GM19395 (cell line): ENCODE data around the gene GJC3.
"Not testable (repeated sequence)": the region's sequence is repeated elsewhere in the genome, so short reads cannot be mapped to it uniquely, and the experiment has no call there.

Experiments used
- ATAC-seq: cut with Tn5 transposase; IDR thresholded peaks from one replicate; pipeline ENCODE4 v1.9.1; 2021; ENCODE audit warnings: mild to moderate bottlenecking, moderate library complexity; ENCODE audit not compliant: unreplicated experiment

The GJC3 gene, protein sequence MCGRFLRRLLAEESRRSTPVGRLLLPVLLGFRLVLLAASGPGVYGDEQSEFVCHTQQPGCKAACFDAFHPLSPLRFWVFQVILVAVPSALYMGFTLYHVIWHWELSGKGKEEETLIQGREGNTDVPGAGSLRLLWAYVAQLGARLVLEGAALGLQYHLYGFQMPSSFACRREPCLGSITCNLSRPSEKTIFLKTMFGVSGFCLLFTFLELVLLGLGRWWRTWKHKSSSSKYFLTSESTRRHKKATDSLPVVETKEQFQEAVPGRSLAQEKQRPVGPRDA

DNA sequence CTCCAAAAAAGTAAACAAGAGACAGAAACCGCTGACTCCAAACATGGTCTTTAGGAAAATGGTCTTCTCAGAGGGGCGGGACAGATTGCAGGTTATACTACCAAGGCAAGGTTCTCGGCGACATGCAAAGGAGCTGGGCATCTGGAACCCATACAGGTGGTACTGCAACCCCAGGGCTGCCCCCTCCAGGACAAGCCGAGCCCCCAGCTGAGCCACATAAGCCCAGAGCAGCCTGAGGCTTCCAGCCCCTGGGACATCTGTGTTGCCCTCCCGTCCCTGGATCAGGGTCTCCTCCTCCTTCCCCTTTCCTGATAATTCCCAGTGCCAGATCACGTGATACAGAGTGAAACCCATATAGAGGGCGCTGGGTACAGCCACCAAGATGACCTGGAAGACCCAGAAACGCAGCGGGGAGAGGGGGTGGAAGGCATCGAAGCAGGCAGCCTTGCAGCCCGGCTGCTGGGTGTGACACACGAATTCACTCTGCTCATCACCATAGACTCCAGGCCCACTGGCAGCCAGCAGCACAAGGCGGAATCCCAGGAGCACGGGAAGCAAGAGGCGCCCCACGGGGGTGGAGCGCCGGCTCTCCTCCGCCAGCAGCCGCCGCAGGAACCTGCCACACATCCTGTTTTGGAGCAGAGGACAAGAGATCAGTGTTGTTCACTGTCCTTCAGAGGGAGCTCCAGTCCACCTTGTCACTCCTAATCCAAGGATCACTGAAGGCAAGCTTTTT, at the start of gene GJC3:
Gene GJC3, minus strand, starts transcription at position 627 of the 736 bp plus-strand sequence. Its CDS starts 0 bp downstream, at position 627.
- no peak for ATAC-seq

DNA sequence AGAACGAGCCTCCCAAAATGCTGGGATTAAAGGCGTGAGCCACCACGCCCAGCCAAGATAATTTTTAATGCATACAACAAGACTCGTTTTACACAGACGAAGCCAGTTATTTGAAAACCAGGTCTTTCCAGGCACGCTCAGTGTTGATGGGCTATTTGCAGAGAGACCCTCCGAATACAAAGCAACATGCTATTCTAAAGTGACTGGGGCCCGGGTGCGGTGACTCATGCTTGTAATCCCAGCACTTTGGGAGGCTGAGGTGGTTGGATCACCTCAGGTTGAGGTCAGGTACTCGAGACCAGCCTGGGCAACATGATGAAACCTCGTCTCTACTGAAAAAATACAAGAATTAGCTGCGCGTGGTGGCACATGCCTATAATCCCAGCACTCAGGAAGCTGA, 47.2 kb upstream of the GJC3 start:
- ATAC-seq = no peak

DNA sequence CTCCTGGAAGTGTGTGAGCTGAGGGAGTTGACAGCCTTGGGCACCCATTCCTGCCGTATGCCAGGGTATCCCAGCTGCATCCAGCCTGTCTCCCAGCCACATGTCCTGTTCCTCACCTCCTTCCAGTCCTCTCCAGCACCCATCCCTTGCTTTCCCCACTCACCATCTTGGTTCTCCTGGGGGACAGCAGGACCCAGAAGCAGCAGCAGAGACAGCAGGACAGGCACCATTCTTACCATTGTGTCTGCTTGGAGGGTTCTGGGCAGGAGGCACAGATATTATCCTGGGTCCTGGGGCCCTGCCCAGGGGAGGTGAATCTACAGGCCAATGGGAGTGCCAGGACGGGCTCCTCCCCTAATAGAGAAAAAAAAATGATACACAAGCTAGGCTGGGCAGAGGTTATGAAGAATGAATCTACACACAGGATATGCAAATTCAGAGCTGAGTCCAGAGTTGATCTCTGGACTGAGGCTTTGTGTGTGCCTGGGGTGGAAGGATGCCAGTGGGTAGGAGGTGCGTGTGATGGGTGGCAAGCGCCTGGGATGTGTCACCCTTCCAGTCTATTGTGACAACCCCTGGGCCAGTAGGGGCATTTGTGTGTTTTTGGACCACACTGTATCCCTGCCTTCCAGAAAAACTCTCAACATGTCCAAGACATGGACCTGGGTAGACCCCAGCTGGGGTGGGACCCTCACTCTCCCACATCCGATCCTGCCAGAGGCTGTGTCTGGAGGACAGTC, 46.5 kb upstream of the GJC3 start, which contains the start of gene AZGP1:
Gene AZGP1, minus strand, starts transcription at position 250 of the 740 bp plus-strand sequence. Its CDS starts 11 bp downstream, at position 239.
- no peak for ATAC-seq

DNA sequence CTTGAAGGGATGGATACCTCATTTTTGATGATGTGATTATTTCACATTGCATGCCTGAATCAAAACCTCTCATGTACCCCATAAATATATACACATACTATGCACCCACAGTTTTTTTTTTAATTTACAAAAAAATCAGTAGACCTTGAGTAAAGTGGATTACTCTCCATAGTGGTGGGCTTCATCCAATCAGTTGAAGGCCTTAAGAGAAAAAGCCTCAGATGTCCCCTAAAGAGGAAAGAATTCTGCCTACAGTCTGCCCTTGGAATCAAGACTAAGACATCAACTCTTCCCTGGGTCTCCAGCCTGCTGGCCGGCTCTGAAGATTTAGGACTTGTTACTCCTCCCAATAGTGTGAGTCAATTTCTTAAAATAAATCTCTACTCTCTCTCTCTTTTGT, 45.3 kb upstream of the GJC3 start:
- no peak for ATAC-seq

DNA sequence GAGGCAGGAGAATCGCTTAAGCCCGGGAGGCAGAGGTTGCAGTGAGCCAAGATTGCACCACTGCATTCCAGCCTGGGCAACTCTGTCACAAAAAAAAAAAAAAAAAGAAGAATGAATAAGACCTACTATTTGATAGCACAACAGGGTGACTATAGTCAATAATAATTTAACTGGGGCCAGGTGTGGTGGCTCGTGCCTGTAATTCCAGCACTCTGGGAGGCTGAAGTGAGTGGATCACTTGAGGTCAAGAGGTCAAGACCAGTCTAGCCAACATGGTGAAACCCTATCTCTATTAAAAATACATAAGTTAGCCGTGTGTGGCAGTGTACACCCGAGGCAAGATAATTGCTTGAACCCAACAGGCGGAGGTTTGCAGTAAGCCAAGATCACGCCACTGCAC, 44.4 kb upstream of the GJC3 start:
- ATAC-seq = not testable (repeated sequence)

DNA sequence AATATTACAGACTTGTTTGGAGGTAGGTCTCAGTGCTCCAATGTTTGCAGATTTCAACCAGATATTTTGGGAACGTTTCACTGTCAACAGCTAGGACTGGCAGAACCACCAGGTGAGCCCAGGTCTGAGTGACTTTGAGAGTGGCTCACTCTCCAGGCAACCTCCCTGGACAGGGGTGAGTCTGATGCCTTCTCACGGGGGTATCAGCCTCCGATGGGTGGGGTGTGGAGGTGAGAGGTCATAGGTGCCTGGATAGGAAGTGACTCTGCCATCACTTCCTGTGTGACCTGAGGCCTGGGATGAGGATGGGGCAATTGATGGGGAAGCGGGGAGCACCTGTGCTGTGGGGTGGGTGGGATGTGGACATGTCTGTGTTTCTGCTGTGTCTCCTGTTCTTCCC, 41.8 kb upstream of the GJC3 start:
- no peak for ATAC-seq

DNA sequence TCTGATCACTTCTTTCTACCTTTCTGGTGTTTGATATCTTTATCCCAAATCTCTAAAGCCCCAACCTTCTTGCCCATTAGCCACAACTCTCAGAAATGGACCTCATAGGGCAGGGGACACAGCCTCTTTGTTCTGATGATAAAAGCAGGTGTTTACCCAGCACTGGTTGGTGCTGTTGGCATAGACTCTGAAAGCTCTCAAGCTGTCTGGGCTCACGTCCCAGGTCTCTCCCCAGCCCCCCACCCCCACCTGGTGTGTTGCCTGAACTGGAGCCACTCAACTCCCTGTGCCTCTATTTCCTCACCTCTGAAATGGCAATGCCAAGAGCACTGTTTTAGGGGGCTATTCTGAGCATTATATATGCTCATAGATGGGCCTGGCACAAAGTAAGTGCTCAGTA, 40.4 kb upstream of the GJC3 start:
- ATAC-seq = not testable (repeated sequence)

DNA sequence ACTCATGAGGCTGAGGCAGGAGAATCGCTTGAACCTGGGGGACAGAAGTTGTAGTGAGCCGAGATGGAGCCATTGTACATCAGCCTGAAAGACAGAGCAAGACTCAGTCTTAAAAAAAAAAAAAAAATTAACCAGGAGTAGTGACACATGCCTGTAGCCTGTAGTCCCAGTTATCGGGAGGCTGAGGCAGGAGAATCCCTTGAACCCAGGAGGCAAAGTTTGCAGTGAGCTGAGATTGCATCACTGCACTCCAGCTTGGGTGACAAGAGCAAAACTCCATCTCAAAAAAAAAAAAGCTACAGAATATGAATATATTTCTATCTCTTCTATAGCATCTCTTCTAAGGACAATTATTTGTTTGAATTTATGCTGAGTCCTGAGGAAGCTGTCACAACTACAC, 39.9 kb upstream of the GJC3 start:
- ATAC-seq = no peak

DNA sequence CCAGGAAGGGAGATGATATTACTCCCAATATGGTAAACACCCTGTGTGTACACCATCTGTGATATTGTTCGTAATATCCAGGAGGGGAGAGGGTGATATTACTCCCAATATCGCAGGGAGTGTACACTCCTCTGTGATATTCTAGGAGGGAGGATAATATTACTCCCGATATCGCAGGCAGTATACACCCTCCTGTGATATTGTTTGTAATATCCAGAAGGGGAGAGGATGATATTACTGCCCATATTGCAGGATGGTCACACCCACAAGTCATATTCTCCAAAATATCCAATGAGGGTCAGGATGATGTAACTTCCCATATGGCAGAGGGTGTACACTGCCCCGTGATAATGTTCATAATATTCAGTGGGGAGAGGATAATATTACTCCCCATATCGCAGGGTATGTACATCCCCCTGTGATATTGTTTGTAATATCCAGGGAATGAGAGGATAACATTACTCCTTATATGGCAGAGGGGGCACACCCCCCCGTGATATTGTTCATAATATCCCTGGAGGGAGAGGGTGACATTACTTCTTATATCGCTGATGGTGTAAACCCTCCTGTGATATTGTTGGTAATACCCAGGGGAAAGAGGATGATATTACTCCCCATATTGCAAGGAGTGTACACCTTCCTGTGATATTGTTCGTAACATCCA, 29.3 kb upstream of the GJC3 start:
- ATAC-seq = no peak

DNA sequence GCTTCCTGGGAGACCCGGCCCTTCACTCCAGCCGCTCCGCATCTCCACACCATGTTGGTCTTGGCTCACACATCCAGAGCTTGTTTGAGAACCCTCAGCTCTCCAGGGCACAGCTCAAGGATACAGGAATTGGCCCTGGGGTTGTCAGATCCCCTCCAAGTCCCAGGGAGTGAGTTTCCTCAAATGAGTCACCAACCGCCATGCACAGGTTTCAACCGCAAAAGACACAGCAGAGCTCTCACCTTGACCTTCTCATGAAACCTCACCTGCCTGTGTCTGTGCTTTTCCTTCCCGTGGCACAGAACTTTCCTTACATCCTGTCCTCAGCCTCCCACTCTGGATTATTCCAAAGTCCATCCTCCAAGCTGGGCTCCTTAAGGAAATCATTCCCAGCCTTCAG, 25.8 kb upstream of the GJC3 start:
- ATAC-seq = no peak

DNA sequence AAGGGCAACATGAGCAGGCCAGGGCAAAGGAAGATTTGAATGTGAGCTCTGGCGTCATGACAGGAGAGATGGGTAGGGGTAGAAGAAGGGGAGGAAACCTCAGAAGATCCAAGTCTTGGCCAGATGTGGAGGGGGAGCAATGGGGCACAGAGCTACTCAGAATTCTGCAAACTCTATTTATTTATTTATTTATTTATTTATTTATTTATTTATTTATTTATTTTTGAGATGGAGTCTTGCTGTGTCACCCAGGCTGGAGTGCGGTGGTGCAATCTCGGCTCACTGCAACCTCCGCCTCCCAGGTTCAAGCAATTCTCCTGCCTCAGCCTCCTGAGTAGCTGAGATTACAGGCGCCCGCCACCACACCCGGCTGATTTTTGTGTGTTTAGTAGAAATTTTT, 25.2 kb upstream of the GJC3 start:
- ATAC-seq = not testable (repeated sequence)

DNA sequence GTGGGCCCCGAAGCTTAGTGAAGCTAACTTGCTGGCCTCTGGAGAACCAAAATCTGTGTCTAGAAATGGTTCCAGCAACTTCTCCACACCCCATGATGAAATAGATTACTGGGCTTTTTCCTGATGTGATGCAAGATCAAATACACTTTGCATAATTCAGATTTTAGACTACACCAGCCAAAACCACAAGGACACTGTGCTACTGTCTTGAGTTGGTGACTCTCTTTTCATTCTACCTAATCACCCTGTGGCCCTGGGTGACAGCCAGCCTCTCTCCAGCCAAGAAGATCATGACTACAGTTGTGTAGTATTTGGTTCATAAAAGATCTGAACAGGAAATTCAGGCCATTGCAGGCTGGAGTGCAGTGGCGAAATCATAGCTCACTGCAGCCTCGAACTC, 24.2 kb upstream of the GJC3 start:
- no peak for ATAC-seq

DNA sequence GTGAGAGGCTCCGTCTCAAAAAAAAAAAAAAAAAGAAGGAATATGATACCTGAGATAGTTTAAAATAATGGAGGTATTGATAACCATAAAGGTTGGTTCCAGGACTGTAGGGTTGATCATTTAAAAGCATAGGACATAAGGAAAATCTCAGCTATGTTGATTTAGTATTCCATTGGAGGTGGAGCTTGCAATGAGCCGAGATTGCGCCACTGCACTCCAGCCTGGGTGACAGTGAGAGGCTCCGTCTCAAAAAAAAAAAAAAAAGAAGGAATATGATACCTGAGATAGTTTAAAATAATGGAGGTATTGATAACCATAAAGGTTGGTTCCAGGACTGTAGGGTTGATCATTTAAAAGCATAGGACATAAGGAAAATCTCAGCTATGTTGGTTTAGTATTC, 23.2 kb upstream of the GJC3 start:
- ATAC-seq = not testable (repeated sequence)

DNA sequence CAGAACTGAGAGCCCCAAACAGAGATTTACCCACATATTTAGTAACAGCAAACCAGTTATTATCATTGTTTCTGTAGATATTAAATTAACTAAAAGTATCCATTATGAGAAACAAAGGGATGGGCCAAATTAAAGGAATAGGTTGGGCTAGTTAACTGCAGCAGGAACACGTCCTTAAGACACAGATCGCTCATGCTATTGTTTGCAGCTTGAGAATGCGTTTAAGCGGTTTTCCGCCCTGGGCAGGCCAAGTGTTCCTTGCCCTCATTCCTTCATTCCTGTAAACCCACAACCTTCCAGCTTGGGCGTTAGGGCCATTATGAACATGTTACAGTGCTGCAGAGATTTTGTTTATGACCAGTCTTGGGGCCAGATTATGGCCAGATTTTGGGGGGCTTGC, 21.4 kb upstream of the GJC3 start:
- not testable (repeated sequence) for ATAC-seq

DNA sequence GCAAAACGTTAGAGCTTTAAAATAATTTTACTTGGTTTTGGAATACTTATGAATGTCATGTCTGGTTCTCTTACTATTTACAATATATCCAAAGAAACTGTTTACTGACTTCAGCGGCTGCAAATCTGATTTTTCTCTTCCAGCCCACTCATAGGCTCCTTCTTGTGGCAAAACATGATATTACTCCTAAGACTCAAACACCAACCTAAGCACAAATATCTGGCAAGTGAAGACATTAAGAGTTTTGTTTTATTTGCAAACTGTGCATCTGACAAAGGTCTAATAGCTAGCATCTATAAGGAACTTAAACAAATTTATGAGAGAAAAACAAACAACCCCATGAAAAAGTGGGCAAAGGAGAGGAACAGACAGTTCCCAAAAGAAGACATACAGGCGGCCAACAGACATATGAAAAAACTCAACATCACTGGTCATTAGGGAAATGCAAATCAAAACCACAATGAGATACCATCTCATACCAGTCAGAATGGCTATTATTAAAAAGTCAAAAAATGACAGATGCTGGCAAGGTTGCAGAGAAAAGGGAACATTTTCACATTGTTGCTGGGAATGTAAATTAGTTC, 20.3 kb upstream of the GJC3 start:
- ATAC-seq = no peak

DNA sequence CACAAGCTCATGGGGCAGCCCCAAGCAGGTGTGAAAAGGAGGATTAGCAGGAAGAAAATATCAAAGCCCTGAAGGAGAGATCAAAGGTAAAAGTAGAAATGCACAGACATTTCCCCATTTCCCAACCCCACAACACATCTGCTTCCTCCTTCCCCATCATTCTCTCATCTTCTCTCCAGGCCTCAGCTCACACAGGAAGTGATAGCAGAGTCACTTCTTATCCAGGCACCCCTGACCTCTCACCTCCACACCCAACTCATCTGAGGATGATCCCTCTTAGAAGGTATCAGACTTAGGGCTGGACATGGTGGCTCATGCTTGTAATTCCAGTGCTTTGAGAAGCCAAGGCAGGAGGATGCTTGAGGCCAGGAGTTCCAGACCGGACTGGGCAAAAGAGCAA, 18.2 kb upstream of the GJC3 start:
- no peak for ATAC-seq

DNA sequence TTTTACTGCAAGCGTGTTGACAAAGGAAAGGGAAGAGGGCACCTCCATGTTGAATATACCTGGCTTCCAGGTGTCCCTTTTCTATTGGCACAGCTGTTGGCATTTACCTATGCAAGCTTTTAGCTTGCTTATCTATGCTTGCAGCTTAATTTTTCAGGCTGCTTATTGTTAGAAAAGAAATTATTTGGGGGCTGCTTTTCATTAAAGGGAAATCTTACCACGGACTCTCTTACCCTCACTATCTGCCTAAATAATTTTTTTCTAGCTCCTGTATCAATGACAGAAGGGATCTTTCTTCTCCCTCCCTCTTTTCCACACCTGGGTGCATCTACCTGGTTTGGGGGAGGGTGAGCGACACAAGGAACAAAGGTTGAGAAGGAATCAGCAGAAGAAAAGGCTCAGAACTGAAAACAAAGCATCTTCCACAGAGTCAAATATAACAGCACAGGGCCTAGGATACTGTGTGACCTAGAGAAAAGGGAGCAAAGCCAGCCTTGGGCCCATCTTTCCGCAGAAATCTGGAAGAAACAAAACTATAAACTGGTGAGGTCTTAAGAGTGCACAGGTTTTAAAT, 15.2 kb upstream of the GJC3 start:
- no peak for ATAC-seq

DNA sequence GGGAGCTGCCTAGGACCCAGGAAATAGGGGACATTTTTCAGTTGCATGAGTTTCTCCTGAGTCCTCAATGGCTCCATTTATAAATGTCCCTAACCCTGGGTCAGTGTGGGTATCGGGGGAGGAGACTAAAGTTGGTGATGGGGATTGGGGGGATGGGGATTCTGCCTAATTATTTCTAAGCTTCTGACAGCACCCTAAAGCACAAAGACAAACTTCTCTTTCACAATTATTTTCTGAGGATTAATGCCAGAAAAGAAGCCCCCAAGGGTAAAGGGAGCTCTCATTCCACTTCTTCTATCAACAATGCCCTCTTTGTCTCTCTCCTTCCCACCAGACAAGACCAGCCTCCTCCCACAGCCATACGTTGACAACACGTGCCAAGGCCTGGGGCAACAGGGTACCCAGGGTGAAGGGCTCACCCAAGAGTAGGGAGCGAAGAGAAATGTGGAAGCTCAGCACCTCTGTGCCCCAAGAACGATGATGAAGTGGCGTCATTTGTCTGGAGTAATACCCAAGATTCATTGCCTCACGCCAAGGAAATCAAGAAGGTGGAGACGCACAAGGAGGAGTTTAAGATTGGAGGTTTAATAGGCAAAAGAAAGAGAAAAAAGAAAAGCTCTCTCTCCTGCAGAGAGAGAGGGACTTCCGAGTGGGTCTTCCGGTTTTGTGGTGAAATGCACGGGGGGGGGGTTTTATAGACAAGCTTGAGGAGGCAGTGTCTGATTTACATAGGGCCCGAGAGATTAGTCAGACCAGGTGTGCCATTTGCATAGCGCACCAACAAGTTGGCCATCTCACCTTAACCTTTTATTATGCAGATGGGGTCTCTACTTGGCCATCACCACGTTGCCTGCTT, 14.4 kb upstream of the GJC3 start:
- no peak for ATAC-seq

DNA sequence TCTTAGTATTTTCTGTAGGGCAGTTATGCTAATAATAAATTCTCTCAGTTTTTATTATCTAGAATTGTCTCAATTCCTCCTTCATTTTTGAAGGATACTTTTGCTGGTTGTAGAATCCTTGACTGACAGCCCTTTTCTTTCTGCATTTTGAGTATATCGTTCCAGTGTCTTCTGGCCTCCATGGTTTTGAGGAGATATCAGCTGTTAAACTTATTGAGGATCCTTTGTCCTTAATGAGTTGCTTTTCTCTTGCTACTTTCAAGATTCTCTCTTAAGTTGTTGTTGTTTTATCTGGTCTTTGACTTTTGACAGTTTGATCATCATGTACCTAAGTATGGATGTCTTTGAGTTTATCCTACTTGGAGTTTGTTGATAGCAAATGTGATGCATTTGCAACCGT, 8.9 kb upstream of the GJC3 start:
- ATAC-seq = no peak

DNA sequence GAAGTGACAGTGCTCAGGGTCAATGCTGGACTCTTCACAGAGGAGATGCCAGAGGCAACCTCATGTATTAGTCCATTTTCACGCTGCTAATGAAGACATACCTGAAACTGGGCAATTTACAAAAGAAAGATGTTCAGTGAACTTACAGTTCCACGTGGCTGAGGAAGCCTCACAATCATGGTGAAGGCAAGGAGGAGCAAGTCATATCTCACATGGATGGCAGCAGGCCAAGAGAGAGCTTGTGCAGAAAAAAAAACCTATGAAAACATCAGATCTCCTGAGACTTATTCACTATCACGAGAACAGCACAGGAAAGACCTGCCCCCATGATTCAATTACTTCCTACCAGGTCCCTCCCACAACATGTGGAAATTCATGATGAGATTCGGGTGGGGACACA, 5.6 kb upstream of the GJC3 start:
- ATAC-seq = not testable (repeated sequence)
